A204.1 (cell line): ENCODE results near the gene KRT80.

ENCODE experiments used
- FAIRE-seq: peaks from 2 replicates; lab custom pipeline; 2012; peaks lifted over from hg19 to GRCh38; lab: Jason Lieb, UNC

KRT80 gene

DNA sequence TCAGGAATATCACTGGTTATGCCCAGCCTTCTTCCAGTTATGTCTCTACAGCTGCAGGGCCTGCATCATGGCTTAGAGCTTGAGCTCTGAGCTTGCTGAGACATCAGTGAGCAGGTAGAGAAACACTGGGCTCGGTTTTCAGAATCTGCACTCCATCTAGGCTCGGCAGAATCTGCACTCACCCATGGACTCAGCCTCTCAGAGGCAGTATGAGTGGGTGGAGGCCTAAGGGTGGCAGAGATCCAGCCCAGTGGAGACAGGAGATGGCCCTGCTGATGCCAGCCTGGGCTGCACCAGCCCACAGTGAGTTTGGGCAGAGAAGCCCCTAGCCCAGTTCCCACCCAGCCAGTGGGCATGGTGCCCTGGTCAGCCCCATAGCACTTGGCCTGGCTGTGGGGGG lies 12.8 kb downstream of the KRT80 start:
- FAIRE-seq: no peak

- no peak for FAIRE-seq
Observed at GRCh38 chr12:52178443-52178842, 13.4 kb downstream of the KRT80 start.

- no peak for FAIRE-seq
Observed at GRCh38 chr12:52175371-52176350, 16.2 kb downstream of the KRT80 start.

- no peak for FAIRE-seq
Observed at GRCh38 chr12:52173526-52173925, 18.3 kb downstream of the KRT80 start.

- no peak for FAIRE-seq
Observed at GRCh38 chr12:52172956-52173355, 18.9 kb downstream of the KRT80 start.

DNA sequence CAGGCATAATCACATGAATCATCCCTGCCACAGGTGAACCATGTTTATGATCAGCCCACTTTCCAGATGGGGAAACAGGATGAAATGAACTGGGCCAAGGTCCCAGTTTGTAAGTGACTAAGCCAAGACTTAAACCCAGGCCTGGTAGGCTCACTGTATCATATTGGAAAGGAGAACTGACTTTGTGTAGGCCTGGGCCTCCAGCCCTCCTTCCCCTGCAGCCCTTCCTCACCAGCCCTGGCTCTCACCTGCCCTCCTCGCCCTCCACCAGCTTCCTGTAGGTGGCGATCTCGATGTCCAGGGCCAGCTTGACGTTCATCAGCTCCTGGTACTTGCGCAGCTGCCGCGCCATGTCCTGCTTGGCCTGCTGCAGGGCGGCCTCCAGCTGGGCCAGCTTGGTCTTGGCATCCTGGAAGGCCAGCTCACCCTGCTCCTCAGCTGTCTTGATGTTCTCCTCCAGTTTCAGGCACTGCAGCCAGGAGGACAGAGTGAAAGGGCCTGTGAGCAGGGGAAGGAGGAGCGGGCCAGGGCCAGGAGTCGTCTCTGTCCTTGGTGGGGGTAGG lies 19.8 kb downstream of the KRT80 start:
- no peak for FAIRE-seq

DNA sequence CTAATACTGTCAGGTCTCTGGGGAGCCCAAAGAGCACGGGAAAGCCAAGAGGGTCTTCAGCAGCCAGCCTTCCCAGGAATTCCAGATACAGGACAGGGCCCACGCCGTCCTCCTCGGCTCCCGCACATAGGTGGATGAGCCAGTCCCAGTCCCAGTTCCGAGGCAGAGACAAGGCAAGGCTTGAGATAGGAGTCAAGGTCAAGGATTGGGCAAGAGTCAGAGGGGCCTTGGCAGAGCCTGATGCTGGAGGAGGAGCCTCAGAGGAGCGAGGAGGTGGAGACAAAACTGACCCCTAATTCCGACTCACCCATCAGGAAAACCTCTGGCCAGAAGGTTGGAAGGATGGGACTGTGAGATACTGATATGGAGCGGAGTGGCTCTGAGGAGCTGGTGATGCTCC lies 21.0 kb downstream of the KRT80 start:
- no peak for FAIRE-seq

- FAIRE-seq: no peak
Observed at GRCh38 chr12:52169886-52170285, 21.9 kb downstream of the KRT80 start.

- FAIRE-seq: no peak
Observed at GRCh38 chr12:52168019-52168717, 23.6 kb downstream of the KRT80 start.

DNA sequence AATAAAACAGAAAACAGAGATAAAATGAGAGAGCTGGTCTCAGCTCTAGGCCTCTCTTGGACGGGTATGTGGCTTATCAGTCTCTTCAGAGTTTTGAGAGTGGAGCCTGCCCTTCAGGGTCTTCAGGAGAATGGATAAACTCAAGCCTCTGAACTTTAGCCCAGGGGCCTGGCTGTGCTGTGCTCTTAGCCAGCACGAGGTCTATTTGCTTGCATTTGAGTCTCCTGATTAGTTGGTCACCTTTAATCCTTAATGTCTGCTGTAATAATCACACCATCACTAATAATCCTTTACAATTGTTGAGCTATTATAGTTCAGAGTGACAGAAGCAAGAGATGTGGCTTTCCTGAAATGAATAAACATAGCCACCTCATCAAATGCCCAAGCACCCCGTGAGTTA lies 24.3 kb downstream of the KRT80 start:
- FAIRE-seq: no peak

GRCh38 chr12:52166672-52167071 lies 25.1 kb downstream of the KRT80 start:
- no peak for FAIRE-seq

- no peak for FAIRE-seq
Observed at GRCh38 chr12:52165096-52165855, 26.5 kb downstream of the KRT80 start.

DNA sequence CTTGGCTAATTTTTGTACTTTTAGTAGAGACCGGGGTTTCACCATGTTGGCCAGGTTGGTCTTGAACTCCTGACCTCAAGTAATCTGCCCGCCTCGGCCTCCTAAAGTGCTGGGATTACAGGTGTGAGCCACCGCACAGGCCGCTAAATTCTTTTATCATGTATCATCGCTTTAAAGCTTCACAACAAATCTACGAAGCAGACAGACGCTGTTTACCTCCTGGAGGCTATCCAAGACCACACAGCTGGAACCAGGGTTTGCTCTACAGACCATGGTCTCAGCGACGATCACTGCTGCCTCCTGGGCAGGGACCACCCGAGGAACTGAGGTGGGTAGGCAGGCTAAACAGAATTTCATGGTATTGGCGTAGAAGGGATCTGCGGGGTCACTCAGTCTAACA lies 27.2 kb downstream of the KRT80 start:
- FAIRE-seq: no peak

DNA sequence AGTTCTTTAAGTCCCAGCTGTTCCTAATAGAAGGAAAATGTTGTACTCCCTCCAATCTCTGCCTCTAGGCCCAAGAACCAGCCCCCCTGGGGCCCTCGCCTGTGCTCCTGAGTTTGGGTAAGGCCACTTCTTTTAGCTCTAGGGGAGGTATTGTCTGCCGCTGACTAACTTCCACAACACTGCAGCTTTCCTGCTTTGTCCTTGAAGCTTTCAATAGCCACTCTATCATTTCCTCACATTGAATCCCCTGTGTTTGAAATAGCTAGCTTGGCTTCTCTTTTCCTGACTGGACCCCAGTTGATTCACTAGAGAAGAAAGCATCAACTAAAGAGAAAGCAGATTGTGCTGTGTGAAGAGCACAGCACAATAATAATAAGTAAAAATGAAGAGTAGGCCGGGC lies 28.8 kb downstream of the KRT80 start:
- no peak for FAIRE-seq

DNA sequence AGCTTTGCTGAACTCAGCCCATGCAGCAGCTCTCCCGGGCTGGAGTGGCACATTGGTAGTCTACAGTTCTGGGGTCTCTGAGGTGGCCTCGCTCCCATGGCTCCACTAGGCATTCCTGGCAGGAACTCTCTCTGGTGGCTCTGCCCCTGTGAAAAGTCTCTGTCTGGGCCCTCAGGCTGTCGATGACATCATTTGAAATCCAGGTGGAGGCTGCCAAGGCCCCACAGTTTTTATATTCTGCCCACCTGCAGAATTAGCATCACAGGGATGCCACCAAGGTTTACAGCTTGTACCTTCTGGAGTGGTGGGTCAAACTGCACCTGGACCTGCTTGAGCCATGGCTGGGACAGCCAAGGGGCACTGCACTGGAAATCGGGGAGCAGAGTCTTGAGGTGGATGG lies 31.6 kb downstream of the KRT80 start:
- FAIRE-seq: no peak

GRCh38 chr12:52157566-52158150 lies 34.2 kb downstream of the KRT80 start:
- no peak for FAIRE-seq

DNA sequence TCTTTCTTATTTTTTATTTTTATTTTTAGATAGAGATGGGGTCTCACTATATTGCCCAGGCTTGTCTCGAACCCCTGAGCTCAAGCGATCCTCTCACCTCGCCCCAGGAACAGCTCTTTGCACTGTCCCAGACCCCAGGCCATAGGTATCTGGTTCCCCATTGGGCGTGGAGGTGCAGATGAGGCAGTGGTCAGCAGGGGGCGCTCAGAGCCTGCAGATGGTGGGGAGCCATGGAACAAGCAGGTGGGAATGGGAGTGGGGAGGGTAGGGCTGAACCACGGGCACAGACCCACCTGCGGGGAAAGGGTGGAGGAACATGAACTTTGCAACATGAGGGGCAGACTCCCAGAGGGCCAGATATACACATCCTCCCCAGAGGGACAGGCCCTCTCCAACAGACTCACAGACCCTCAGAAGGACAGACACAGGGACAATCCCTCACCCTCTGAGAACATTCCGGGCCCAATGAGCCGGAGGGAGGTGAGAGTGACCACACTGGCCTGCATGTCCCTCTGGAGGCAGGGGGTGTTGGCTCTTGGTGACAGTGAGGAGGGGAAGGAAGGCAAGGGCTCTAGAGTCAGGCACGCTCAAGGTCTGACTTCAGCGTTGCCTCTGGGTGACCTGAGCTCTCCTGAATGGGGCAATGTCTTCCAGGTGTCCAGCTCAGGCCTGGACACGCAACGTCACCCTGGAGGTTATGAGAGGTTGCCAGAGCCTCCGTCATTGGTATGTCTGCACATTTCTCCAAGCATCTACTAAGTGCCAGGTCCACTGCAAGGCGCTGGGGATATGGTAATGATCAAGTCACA lies 34.9 kb downstream of the KRT80 start:
- no peak for FAIRE-seq

GRCh38 chr12:52156311-52156710 lies 35.5 kb downstream of the KRT80 start:
- no peak for FAIRE-seq

GRCh38 chr12:52155048-52155868 lies 36.6 kb downstream of the KRT80 start:
- FAIRE-seq: no peak

- FAIRE-seq: no peak
Observed at GRCh38 chr12:52152905-52153317, 38.9 kb downstream of the KRT80 start.
